WTC11 (cell line): ENCODE measurements around the gene LHFPL6. TPM values are rescaled to one million over a fixed set of nuclear protein-coding genes. Genes with fewer than 3 reads are reported as not detected.

Source experiments
- ATAC-seq: fragments of 200-7000 bp; cut with Tn5 transposase; 2 replicates; pipeline ENCODE4 v1.10.0; 2021; ENCODE audit warnings: mild to moderate bottlenecking, moderate library complexity
- CTCF ChIA-PET: fragments of 300-600 bp; sonication (Branson Sonifier 250); formaldehyde crosslinking; loops from one replicate; lab custom pipeline; 2021; ENCODE audit warnings: antibody characterized with exemption; lab: Charles Lee
- POLR2A ChIA-PET: fragments of 350-600 bp; sonication (Branson Sonifier 250); formaldehyde crosslinking; loops from one replicate; lab custom pipeline; 2021; ENCODE audit warnings: antibody characterized with exemption; lab: Charles Lee
- DNase-seq: peaks from one replicate; pipeline ENCODE4 v3.0.0; 2021; ENCODE audit warnings: low spot score
- H3K27ac Mint-ChIP-seq: 2 replicates; pipeline ENCODE4 v1.8.0; 2021; ENCODE audit warnings: mixed read lengths
- H3K27me3 Mint-ChIP-seq: 2 replicates; pipeline ENCODE4 v1.8.0; 2021; ENCODE audit warnings: low read depth, mild to moderate bottlenecking, moderate library complexity, mixed read lengths
- H3K36me3 Mint-ChIP-seq: 2 replicates; pipeline ENCODE4 v1.8.0; 2021; ENCODE audit warnings: mixed read lengths
- H3K4me1 Mint-ChIP-seq: 2 replicates; pipeline ENCODE4 v1.8.0; 2022; ENCODE audit warnings: mixed read lengths
- H3K4me3 Mint-ChIP-seq: 2 replicates; pipeline ENCODE4 v1.8.0; 2021; ENCODE audit warnings: mild to moderate bottlenecking, moderate library complexity, mixed read lengths
- H3K9me3 Mint-ChIP-seq: 2 replicates; pipeline ENCODE4 v1.8.0; 2021; ENCODE audit warnings: mixed read lengths
- ATF3 ChIP-seq: sonication (generic); formaldehyde crosslinking; conservative IDR thresholded peaks from 2 replicates; pipeline ENCODE4 v1.8.1; 2022; ENCODE audit warnings: mild to moderate bottlenecking, missing genetic modification reagents
- ETV6 ChIP-seq: sonication (generic); formaldehyde crosslinking; IDR thresholded peaks from 2 replicates; pipeline ENCODE4 v1.8.1; 2022; ENCODE audit warnings: mild to moderate bottlenecking, missing genetic modification reagents
- FOXK1 ChIP-seq: sonication (generic); formaldehyde crosslinking; IDR thresholded peaks from 2 replicates; pipeline ENCODE4 v1.8.0; 2022; ENCODE audit warnings: mild to moderate bottlenecking, moderate library complexity, missing genetic modification reagents
- GTF2I ChIP-seq: fragments of 250-450 bp; sonication (Bioruptor Pico); conservative IDR thresholded peaks from 2 replicates; pipeline ENCODE4 v1.4.0; 2021; ENCODE audit warnings: mild to moderate bottlenecking
- MLX ChIP-seq: sonication (generic); formaldehyde crosslinking; IDR thresholded peaks from 2 replicates; pipeline ENCODE4 v1.8.1; 2023; ENCODE audit warnings: mild to moderate bottlenecking, missing genetic modification reagents, moderate library complexity
- NFYB ChIP-seq: sonication (generic); formaldehyde crosslinking; conservative IDR thresholded peaks from 2 replicates; pipeline ENCODE4 v1.8.0; 2022; ENCODE audit warnings: low read depth, missing genetic modification reagents
- TEAD1 ChIP-seq: sonication (generic); formaldehyde crosslinking; IDR thresholded peaks from 2 replicates; pipeline ENCODE4 v1.8.0; 2022; ENCODE audit warnings: mild to moderate bottlenecking, missing genetic modification reagents
- ZNF423 ChIP-seq: fragments of 250-450 bp; sonication (Bioruptor Pico); IDR thresholded peaks from 2 replicates; pipeline ENCODE4 v2.1.2; 2022; ENCODE audit warnings: mild to moderate bottlenecking, moderate library complexity
- total RNA-seq: library from RNA; stranded (reverse); gene quantifications from 3 replicates; pipeline ENCODE4 v1.2.3, GENCODE V29; 2021
- TF ChIP-seq, protein P1 (sequence below): fragments of 250-450 bp; sonication (Bioruptor Pico); IDR thresholded peaks from 2 replicates; pipeline ENCODE4 v2.1.2; 2022; ENCODE audit warnings: mild to moderate bottlenecking, moderate library complexity
- TF ChIP-seq, protein P2 (sequence below): sonication (generic); formaldehyde crosslinking; IDR thresholded peaks from 2 replicates; pipeline ENCODE4 v1.8.0; 2022; ENCODE audit warnings: mild to moderate bottlenecking, missing genetic modification reagents
- TF ChIP-seq, protein P3 (sequence below): sonication (generic); formaldehyde crosslinking; IDR thresholded peaks from 2 replicates; pipeline ENCODE4 v1.8.1; 2022; ENCODE audit warnings: missing genetic modification reagents, borderline replicate concordance
- TF ChIP-seq, protein P4 (sequence below): sonication (generic); formaldehyde crosslinking; IDR thresholded peaks from 2 replicates; pipeline ENCODE4 v1.8.1; 2023; ENCODE audit warnings: mild to moderate bottlenecking, moderate library complexity, missing genetic modification reagents

LHFPL6 gene
- total RNA-seq, 1 experiment from 2014 or later = 4.5 TPM

- DNase-seq = peak; percentile 40
- Mint-ChIP-seq H3K27me3 (peaks cover 50% of the 10 kb centered on the region), H3K4me1 (peaks cover 39% of the 10 kb centered on the region), H3K36me3 (no peaks in the 10 kb centered on the region), H3K4me3 (peak overlapping the region; percentile 20), H3K27ac (peak overlapping the region; percentile 76), H3K9me3 (no peaks in the 10 kb centered on the region)
- TF ChIP-seq ETV6 (CRISPR knock-in tag) (peak; percentile 99), GTF2I (CRISPR knock-in tag) (no peak), ZNF423 (CRISPR knock-in tag) (peak; percentile 94), TEAD1 (CRISPR knock-in tag) (no peak), ATF3 (CRISPR knock-in tag) (no peak), MLX (CRISPR knock-in tag) (no peak), FOXK1 (CRISPR knock-in tag) (peak; percentile 56; the same call in 1 of the 2 replicates)
- TF ChIP-seq, protein P1, sequence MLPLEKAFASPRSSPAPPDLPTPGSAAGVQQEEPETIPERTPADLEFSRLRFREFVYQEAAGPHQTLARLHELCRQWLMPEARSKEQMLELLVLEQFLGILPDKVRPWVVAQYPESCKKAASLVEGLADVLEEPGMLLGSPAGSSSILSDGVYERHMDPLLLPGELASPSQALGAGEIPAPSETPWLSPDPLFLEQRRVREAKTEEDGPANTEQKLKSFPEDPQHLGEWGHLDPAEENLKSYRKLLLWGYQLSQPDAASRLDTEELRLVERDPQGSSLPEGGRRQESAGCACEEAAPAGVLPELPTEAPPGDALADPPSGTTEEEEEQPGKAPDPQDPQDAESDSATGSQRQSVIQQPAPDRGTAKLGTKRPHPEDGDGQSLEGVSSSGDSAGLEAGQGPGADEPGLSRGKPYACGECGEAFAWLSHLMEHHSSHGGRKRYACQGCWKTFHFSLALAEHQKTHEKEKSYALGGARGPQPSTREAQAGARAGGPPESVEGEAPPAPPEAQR (CRISPR knock-in tag) = no peak
- TF ChIP-seq, protein P2, sequence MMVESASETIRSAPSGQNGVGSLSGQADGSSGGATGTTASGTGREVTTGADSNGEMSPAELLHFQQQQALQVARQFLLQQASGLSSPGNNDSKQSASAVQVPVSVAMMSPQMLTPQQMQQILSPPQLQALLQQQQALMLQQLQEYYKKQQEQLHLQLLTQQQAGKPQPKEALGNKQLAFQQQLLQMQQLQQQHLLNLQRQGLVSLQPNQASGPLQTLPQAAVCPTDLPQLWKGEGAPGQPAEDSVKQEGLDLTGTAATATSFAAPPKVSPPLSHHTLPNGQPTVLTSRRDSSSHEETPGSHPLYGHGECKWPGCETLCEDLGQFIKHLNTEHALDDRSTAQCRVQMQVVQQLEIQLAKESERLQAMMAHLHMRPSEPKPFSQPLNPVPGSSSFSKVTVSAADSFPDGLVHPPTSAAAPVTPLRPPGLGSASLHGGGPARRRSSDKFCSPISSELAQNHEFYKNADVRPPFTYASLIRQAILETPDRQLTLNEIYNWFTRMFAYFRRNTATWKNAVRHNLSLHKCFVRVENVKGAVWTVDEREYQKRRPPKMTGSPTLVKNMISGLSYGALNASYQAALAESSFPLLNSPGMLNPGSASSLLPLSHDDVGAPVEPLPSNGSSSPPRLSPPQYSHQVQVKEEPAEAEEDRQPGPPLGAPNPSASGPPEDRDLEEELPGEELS (CRISPR knock-in tag) = peak; percentile 76; the same call in 1 of the 2 replicates
- ChIA-PET POLR2A (no interaction called here), CTCF (interaction anchor here (0.7 to 1.6 kb wide), 5 partner anchors 24 to 268 kb away, joined by 3 to 8 read pairs (median 3); partner anchors contain the start of gene LHFPL6)
- peak; percentile 89 for ATAC-seq
These were observed 254.8 kb downstream of the LHFPL6 start for GRCh38 chr13:39347926-39348901.

- H3K27me3 Mint-ChIP-seq = peaks cover 47% of the 10 kb centered on the region
These were observed 257.0 kb downstream of the LHFPL6 start for GRCh38 chr13:39345982-39346381.

More at GRCh38 chr13:39345982-39346381, 257.0 kb downstream of the LHFPL6 start:
- no peaks in the 10 kb centered on the region for H3K9me3 Mint-ChIP-seq
- TF ChIP-seq, protein P3, sequence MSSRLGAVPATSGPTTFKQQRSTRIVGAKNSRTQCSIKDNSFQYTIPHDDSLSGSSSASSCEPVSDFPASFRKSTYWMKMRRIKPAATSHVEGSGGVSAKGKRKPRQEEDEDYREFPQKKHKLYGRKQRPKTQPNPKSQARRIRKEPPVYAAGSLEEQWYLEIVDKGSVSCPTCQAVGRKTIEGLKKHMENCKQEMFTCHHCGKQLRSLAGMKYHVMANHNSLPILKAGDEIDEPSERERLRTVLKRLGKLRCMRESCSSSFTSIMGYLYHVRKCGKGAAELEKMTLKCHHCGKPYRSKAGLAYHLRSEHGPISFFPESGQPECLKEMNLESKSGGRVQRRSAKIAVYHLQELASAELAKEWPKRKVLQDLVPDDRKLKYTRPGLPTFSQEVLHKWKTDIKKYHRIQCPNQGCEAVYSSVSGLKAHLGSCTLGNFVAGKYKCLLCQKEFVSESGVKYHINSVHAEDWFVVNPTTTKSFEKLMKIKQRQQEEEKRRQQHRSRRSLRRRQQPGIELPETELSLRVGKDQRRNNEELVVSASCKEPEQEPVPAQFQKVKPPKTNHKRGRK (CRISPR knock-in tag) = no peak
- TF ChIP-seq, protein P4, sequence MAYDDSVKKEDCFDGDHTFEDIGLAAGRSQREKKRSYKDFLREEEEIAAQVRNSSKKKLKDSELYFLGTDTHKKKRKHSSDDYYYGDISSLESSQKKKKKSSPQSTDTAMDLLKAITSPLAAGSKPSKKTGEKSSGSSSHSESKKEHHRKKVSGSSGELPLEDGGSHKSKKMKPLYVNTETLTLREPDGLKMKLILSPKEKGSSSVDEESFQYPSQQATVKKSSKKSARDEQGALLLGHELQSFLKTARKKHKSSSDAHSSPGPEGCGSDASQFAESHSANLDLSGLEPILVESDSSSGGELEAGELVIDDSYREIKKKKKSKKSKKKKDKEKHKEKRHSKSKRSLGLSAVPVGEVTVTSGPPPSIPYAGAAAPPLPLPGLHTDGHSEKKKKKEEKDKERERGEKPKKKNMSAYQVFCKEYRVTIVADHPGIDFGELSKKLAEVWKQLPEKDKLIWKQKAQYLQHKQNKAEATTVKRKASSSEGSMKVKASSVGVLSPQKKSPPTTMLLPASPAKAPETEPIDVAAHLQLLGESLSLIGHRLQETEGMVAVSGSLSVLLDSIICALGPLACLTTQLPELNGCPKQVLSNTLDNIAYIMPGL (CRISPR knock-in tag) = no peak
- TF ChIP-seq NFYB (CRISPR knock-in tag) = no peak
- ChIA-PET POLR2A (no interaction called here), CTCF (no interaction called here)
- peaks cover 37% of the 10 kb centered on the region for H3K4me1 Mint-ChIP-seq
- ATAC-seq = no peak
- DNase-seq = no peak
- no peak overlapping the region for H3K27ac Mint-ChIP-seq
- no peaks in the 10 kb centered on the region for H3K36me3 Mint-ChIP-seq
- no peak overlapping the region for H3K4me3 Mint-ChIP-seq
